Small intestine (tissue), 7 donors: Measurements from ENCODE around the gene COQ7. TPM values are rescaled to one million over a fixed set of nuclear protein-coding genes. Genes with fewer than 3 reads are reported as not detected.

ENCODE experiments used
- DNase-seq, 2 donors: peaks; one replicate each; pipeline versions ENCODE4 v3.0.0 to v3.0.0-alpha.2; 2013
- FAIRE-seq: peaks from 2 replicates; lab custom pipeline; 2012; peaks lifted over from hg19 to GRCh38; lab: Jason Lieb, UNC
- H3K27ac ChIP-seq, 3 donors: one replicate each; pipeline ENCODE4 v1.5.1; 2013; ENCODE audit warnings: low read length in 2 of 3, mild to moderate bottlenecking in 2 of 3, control low read depth in 1 of 3, inconsistent platforms in 1 of 3, low read depth in 1 of 3, moderate library complexity in 1 of 3
- H3K27me3 ChIP-seq, 3 donors: one replicate each; pipeline ENCODE4 v1.6.1; 2013; ENCODE audit warnings: low read length in 3 of 3, inconsistent platforms in 1 of 3; ENCODE audit not compliant: control insufficient read depth in 3 of 3, insufficient read depth in 3 of 3
- H3K36me3 ChIP-seq, 3 donors: one replicate each; pipeline ENCODE4 v1.6.1; 2013; ENCODE audit warnings: low read length in 3 of 3, inconsistent platforms in 1 of 3, low read depth in 1 of 3, mild to moderate bottlenecking in 1 of 3, moderate library complexity in 1 of 3; ENCODE audit not compliant: control insufficient read depth in 3 of 3, insufficient read depth in 2 of 3
- H3K4me1 ChIP-seq, 3 donors: one replicate each; pipeline ENCODE4 v1.6.1; 2013; ENCODE audit warnings: low read length in 2 of 3, inconsistent platforms in 1 of 3, low read depth in 1 of 3, mild to moderate bottlenecking in 1 of 3, moderate library complexity in 1 of 3; ENCODE audit not compliant: control insufficient read depth in 3 of 3, insufficient read depth in 2 of 3
- H3K4me3 ChIP-seq, 3 donors: one replicate each; pipeline ENCODE4 v1.5.1; 2013; ENCODE audit warnings: low read length in 3 of 3, control low read depth in 1 of 3, inconsistent platforms in 1 of 3, low read depth in 1 of 3, mild to moderate bottlenecking in 1 of 3, moderate library complexity in 1 of 3
- H3K9me3 ChIP-seq, 2 donors: one replicate each; pipeline ENCODE4 v1.6.1; 2013; ENCODE audit warnings: low read depth in 1 of 2, low read length in 1 of 2; ENCODE audit not compliant: control insufficient read depth in 2 of 2, insufficient read depth in 1 of 2
- WGBS, 3 donors: extraction: QIAGEN DNeasy Blood & Tissue Kit; methylation state at CpG; one replicate each; pipeline ENCODE4 v1.1.7; 2013; 5-methylcytosine and 5-hydroxymethylcytosine counted together
- polyA plus RNA-seq, 4 donors: library from polyadenylated mRNA; stranded (reverse) in 3 of 4; unstranded in 1 of 4; fragments of 200-250 nt in 3 of 4; fragments of 120-200 nt in 1 of 4; gene quantifications; one replicate each; pipeline versions ENCODE4 v1.2.1 to v1.2.3, GENCODE V29; 2013
- donor health status: healthy with polysubstance abuse.
- donor health status: control.
- donor health status: control.
- donor health status: Bipolar disorder and iron deficiency.
- donor health status: healthy.

The COQ7 gene
- polyA plus RNA-seq, 4 donors = 10.5 to 22.8 (median 19.3) TPM

- no peak overlapping the region for H3K4me3 ChIP-seq
- no peak overlapping the region for H3K27ac ChIP-seq
- WGBS, 3 donors = 74 to 84% (median 76%) methylated on average over 7 of the region's 7 CpGs
- DNase-seq (no peak), FAIRE-seq (no peak)
- H3K27me3 ChIP-seq = no peaks in the 10 kb centered on the region
- peaks cover 9 to 56% (median 21%) of the 10 kb centered on the region in 3 donors for H3K36me3 ChIP-seq
- peaks cover 0 to 2% (median 0%) of the 10 kb centered on the region in 3 donors for H3K4me1 ChIP-seq
- no peaks in the 10 kb centered on the region for H3K9me3 ChIP-seq
Measured at GRCh38 chr16:19073863-19074262, 6.4 kb downstream of the COQ7 start.

- Histone ChIP-seq H3K9me3 (no peaks in the 10 kb centered on the region), H3K27me3 (no peaks in the 10 kb centered on the region), H3K27ac (no peak overlapping the region), H3K36me3 (peaks cover 14 to 60% (median 24%) of the 10 kb centered on the region in 3 donors), H3K4me3 (no peak overlapping the region), H3K4me1 (no peaks in the 10 kb centered on the region)
- DNase-seq = no peak
- 93 to 96% (median 94%) methylated on average over 12 of the region's 12 CpGs for WGBS, 3 donors
- FAIRE-seq = no peak
Measured at GRCh38 chr16:19075511-19075910, 8.1 kb downstream of the COQ7 start.

GRCh38 chr16:19077879-19078278, 10.5 kb downstream of the COQ7 start:
- H3K27ac ChIP-seq = no peak overlapping the region

GRCh38 chr16:19083670-19084069, 16.3 kb downstream of the COQ7 start:
- DNase-seq = no peak
- Histone ChIP-seq H3K27ac (no peak overlapping the region), H3K27me3 (no peaks in the 10 kb centered on the region), H3K9me3 (no peaks in the 10 kb centered on the region), H3K4me1 (peaks cover 0 to 6% (median 0%) of the 10 kb centered on the region in 3 donors), H3K36me3 (peaks cover 6 to 8% (median 6%) of the 10 kb centered on the region in 3 donors), H3K4me3 (no peak overlapping the region)
- no peak for FAIRE-seq
- WGBS, 3 donors = 75 to 96% (median 87%) methylated on average over 1 of the region's 1 CpG

More at GRCh38 chr16:19077879-19078278, 10.5 kb downstream of the COQ7 start:
- WGBS, 3 donors = 74 to 90% (median 75%) methylated on average over 6 of the region's 6 CpGs
- no peak for DNase-seq
- Histone ChIP-seq H3K27me3 (no peaks in the 10 kb centered on the region), H3K36me3 (peaks cover 14 to 51% (median 24%) of the 10 kb centered on the region in 3 donors), H3K4me1 (no peaks in the 10 kb centered on the region), H3K9me3 (no peaks in the 10 kb centered on the region), H3K4me3 (no peak overlapping the region)
- no peak for FAIRE-seq

- no peak for FAIRE-seq
- H3K9me3 ChIP-seq = no peaks in the 10 kb centered on the region
- H3K4me1 ChIP-seq = peaks cover 0 to 6% (median 0%) of the 10 kb centered on the region in 3 donors
- DNase-seq = no peak
- H3K4me3 ChIP-seq = no peak overlapping the region
- H3K27me3 ChIP-seq = no peaks in the 10 kb centered on the region
- H3K27ac ChIP-seq = no peak overlapping the region
- 76 to 77% (median 76%) methylated on average over 3 of the region's 3 CpGs for WGBS, 3 donors
- peaks cover 2 to 6% (median 2%) of the 10 kb centered on the region in 3 donors for H3K36me3 ChIP-seq
Measured at GRCh38 chr16:19084139-19084538, 16.7 kb downstream of the COQ7 start.

GRCh38 chr16:19084879-19085278, 17.5 kb downstream of the COQ7 start:
- Histone ChIP-seq H3K27me3 (no peaks in the 10 kb centered on the region), H3K4me1 (peaks cover 0 to 6% (median 0%) of the 10 kb centered on the region in 3 donors), H3K36me3 (peaks cover 0 to 2% (median 0%) of the 10 kb centered on the region in 3 donors), H3K27ac (no peak overlapping the region), H3K4me3 (no peak overlapping the region), H3K9me3 (no peaks in the 10 kb centered on the region)
- WGBS, 3 donors = 86 to 90% (median 88%) methylated on average over 5 of the region's 5 CpGs
- DNase-seq (no peak), FAIRE-seq (no peak)

- Histone ChIP-seq H3K4me3 (peak overlapping the region in 1 of 3 donors; percentile 50), H3K27me3 (no peaks in the 10 kb centered on the region), H3K36me3 (peaks cover 0 to 2% (median 0%) of the 10 kb centered on the region in 3 donors), H3K4me1 (peaks cover 0 to 6% (median 0%) of the 10 kb centered on the region in 3 donors), H3K9me3 (no peaks in the 10 kb centered on the region), H3K27ac (peak overlapping the region in 1 of 3 donors; percentile 24)
- FAIRE-seq = no peak
- peak; percentile 82 to 88 for DNase-seq
- 6 to 29% (median 10%) methylated on average over 8 of the region's 8 CpGs for WGBS, 3 donors
Measured at GRCh38 chr16:19085679-19086200, 18.3 kb downstream of the COQ7 start.

GRCh38 chr16:19086322-19087199, 19.1 kb downstream of the COQ7 start:
- peak overlapping the region in 2 of 3 donors; percentile 42 to 50 for H3K4me3 ChIP-seq
- no peaks in the 10 kb centered on the region for H3K27me3 ChIP-seq
- peaks cover 0 to 2% (median 0%) of the 10 kb centered on the region in 3 donors for H3K36me3 ChIP-seq
- FAIRE-seq (no peak), DNase-seq (peak; percentile 87 to 93)
- 6 to 7% (median 6%) methylated on average over 47 to 52 of the region's 52 CpGs for WGBS, 3 donors
- H3K4me1 ChIP-seq = peaks cover 0 to 6% (median 0%) of the 10 kb centered on the region in 3 donors
- peak overlapping the region; percentile 5 to 24 (median 7) for H3K27ac ChIP-seq
- H3K9me3 ChIP-seq = no peaks in the 10 kb centered on the region
